ENCODE data around the gene ABCB10.
"Not testable (repeated sequence)": the region's sequence is repeated elsewhere in the genome, so short reads cannot be mapped to it uniquely, and the experiment has no call there.

ABCB10 gene

GRCh38 chr1:229561141-229561540 lies 2.6 kb upstream of the ABCB10 start:
- DNase-seq (ENCODE audit: extremely low read depth, low read depth), result no peak
- no peak overlapping the region for H3K4me3 ChIP-seq (replicated peaks; ENCODE audit: low read depth, low read length)
- no peak for TF ChIP-seq CTCF (IDR thresholded peaks at IDR 0.05; ENCODE audit: low read depth, low read length, missing control alignments)

- DNase-seq (ENCODE audit: extremely low read depth, low read depth); H3K4me3 ChIP-seq (replicated peaks; ENCODE audit: low read depth, low read length): not testable (repeated sequence)
Observed at GRCh38 chr1:229560124-229560523, 1.6 kb upstream of the ABCB10 start.

- H3K4me3 ChIP-seq (replicated peaks; ENCODE audit: low read depth, low read length), result peak overlapping the region; percentile 54
- not testable (repeated sequence) for DNase-seq (ENCODE audit: extremely low read depth, low read depth)
Observed at GRCh38 chr1:229559336-229559801, 862 bp upstream of the ABCB10 start.

- TF ChIP-seq CTCF (IDR thresholded peaks at IDR 0.05; ENCODE audit: low read depth, low read length, missing control alignments), result no peak
- no peak for DNase-seq (ENCODE audit: extremely low read depth, low read depth)
- peak overlapping the region; percentile 54 for H3K4me3 ChIP-seq (replicated peaks; ENCODE audit: low read depth, low read length)
Observed at GRCh38 chr1:229557913-229558414, 543 bp downstream of the ABCB10 start.

GRCh38 chr1:229557200-229557850 lies 1.2 kb downstream of the ABCB10 start:
- no peak for DNase-seq (ENCODE audit: extremely low read depth, low read depth)
- TF ChIP-seq CTCF (IDR thresholded peaks at IDR 0.05; ENCODE audit: low read depth, low read length, missing control alignments), result no peak
- H3K4me3 ChIP-seq (replicated peaks; ENCODE audit: low read depth, low read length), result peak overlapping the region; percentile 54

- no peak overlapping the region for H3K4me3 ChIP-seq (replicated peaks; ENCODE audit: low read depth, low read length)
- DNase-seq (ENCODE audit: extremely low read depth, low read depth), result no peak
- TF ChIP-seq CTCF (IDR thresholded peaks at IDR 0.05; ENCODE audit: low read depth, low read length, missing control alignments), result no peak
Observed at GRCh38 chr1:229554886-229555621, 3.5 kb downstream of the ABCB10 start.

GRCh38 chr1:229553621-229554130 lies 4.8 kb downstream of the ABCB10 start:
- no peak for TF ChIP-seq CTCF (IDR thresholded peaks at IDR 0.05; ENCODE audit: low read depth, low read length, missing control alignments)
- DNase-seq (ENCODE audit: extremely low read depth, low read depth), result no peak
- no peak overlapping the region for H3K4me3 ChIP-seq (replicated peaks; ENCODE audit: low read depth, low read length)

All from HFF-Myc (cell line).